T1000 (cell line): ENCODE data around the gene ERN1.
A peak's percentile ranks its signal among the peaks of the same experiment; 100 is the strongest.

Experiments
- DNase-seq: peaks from one replicate; lab custom pipeline; 2025; ENCODE audit warnings: mixed read lengths; lab: John Stamatoyannopoulos, UW

The ERN1 gene

DNA sequence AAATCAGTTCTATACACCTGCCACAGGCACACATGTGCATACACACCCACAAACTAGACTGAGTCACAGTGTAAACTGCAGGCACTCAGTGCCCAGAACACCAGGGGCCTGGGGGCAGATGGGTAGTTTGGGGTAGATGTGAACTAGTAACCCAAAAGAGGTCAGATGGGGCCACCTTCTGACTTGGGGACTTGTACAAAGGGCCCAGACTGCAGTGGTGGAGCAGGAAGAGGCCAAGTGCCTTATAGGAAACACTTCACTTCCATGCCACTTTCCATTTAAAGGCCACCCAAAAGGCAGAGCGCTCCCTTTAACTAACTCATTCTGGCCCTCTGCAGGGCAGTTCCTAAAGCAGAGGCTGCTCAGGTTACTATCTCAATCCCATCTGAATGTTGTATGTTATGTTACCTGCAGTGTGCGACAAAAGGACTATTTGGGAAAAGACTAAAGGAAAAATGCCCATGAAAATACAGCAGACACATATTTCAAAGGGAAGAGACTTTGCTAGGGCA is 27.8 kb upstream of the ERN1 start:
- no peak for DNase-seq

GRCh38 chr17:64156670-64157069 is 26.7 kb upstream of the ERN1 start:
- DNase-seq: no peak

- DNase-seq: no peak
Observed at GRCh38 chr17:64155751-64156544, 26.0 kb upstream of the ERN1 start.

GRCh38 chr17:64155129-64155528 is 25.2 kb upstream of the ERN1 start:
- no peak for DNase-seq

- no peak for DNase-seq
Observed at GRCh38 chr17:64154717-64155116, 24.8 kb upstream of the ERN1 start.

- no peak for DNase-seq
Observed at GRCh38 chr17:64154313-64154695, 24.4 kb upstream of the ERN1 start.

- DNase-seq: no peak
Observed at GRCh38 chr17:64153565-64154312, 23.8 kb upstream of the ERN1 start.

DNA sequence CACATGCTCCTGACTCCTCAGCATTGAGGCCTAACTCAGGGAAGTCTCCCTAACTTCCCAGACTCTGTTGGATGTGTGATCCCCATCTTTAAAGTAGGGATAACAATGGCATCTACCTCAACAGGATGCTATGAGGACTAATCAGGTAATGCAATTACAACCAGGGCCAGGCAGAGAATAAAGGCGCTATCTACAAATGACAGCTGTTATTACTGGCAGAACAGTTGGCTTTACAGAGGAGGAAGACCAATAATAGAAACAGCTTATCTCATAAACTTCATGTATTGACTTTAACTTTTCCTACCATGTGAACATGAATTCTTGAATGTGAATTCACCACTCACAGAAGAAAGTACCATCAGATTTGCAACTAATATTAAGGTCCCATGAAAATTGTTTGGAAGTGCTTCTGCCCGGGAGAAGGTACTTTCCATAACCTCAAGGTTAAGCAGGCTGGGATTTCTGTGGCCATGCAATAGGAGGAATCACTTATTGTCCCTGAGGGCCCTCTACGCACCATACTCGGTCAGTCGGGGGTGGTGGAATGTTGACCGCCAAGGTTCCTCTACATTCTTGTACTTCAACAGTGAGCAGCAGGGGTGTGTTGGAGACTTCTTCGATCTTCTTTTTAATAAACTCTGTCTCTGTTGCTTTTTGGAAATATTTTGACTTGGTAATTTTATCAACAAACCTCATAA is 22.6 kb upstream of the ERN1 start:
- no peak for DNase-seq

DNA sequence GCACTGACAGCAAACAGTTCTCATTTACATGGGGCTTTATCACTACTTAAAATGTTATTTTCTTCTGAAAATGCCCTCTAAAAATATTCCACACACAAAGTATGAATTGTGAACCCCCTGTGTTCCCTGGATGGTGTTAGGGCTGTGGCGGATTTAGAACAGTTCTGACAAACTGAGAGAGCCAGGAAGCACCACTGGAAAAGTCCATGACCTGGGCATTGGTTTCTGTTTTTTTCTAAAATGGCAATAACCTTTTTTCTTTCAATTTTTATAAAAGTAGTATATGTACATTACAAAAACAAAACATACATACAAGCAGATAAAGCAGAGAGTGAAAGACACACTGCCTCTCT is 21.0 kb upstream of the ERN1 start:
- no peak for DNase-seq

GRCh38 chr17:64150237-64151015 is 20.5 kb upstream of the ERN1 start:
- DNase-seq: no peak

DNA sequence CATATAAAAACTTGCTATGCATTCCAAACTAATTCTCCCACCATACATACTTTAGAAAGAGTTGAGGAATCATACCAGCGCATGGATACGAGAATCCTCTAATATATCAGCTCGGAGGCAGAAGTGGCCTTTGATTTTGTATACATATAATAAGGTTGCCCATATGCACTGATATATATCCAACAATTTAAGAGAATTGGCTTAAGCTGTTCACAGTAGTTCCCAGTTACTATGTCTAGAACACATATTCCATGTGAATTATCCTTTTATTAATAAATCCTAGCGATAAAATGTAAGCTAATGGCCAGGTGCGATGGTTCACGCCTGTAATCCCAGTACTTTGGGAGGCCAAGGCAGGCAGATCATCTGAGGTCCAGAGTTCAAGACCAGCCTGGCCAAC is 19.3 kb upstream of the ERN1 start:
- DNase-seq: no peak

- no peak for DNase-seq
Observed at GRCh38 chr17:64148699-64149098, 18.8 kb upstream of the ERN1 start.

GRCh38 chr17:64148017-64148631 is 18.2 kb upstream of the ERN1 start:
- no peak for DNase-seq

DNA sequence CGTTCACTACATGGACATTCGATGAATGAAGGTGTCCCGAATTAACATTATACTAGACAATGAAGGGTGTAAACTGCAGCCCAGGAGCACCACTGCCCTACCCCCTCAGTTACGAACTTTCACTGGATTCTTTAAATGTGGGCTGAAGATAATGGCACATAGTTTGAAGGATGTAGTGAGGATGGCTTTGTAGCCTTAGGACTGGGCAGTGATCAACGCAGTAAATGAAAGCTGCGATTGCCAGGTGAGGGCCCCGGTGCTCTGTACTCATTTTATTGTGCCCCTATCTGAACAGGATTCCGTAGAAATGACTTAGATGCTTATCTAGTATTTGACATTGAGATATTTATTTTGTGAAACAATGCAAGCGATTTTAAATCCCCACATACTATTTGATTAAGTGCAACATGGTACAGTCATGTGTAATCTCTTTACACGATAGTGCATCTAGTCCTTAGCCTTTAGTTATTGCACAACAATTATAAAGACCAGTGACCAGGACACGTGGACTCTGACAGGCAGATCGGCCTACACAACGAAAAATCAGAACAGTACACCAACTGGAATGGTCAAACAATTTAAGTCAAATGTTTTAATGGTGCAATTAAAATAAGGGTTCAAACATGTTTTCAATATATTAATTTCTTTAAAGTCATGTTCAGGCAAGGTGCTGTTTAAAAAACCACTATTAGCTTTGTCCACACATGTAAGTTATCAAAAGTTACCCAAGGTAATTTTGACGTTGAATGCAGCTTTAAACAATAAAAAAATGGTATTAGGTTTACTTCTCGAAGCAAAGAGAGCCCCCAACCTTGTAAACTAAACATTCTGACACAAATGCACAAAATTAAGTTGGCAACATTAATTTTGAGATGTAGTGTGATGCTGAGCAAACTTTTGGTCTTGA is 17.4 kb upstream of the ERN1 start:
- DNase-seq: no peak

- no peak for DNase-seq
Observed at GRCh38 chr17:64146418-64147109, 16.6 kb upstream of the ERN1 start.

DNA sequence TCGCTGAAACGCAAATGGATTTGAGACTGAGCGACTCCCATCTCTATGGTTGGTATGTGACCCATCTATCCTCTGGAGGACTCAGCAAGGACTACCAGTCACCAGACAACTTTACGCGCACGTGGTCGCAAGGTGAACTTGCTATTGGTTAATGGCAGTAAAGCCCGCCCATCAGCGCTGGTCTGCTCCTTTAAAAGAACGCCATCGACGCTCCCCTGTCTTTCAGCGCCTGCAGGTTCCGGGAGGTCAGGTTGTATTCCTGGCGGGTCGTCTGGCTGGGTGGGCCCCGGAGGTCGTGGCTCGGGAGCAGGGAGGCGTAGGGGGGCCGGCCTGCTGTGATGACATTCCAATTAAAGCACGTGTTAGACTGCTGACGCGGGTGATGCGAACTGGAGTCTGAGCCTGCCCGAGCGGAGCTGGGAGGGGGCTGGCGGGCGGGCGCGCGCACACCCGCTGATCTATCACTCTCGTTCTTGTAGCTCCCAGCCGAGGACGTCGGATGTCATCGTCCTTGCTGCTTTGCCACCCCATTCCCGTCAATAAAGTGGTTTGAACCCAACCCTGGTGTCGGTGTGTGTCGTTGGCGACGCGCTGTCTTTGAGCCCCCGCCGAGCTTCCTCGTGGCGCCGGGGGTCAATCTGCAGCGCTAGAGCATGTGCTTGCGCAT is 15.9 kb upstream of the ERN1 start:
- peak; percentile 99 for DNase-seq

DNA sequence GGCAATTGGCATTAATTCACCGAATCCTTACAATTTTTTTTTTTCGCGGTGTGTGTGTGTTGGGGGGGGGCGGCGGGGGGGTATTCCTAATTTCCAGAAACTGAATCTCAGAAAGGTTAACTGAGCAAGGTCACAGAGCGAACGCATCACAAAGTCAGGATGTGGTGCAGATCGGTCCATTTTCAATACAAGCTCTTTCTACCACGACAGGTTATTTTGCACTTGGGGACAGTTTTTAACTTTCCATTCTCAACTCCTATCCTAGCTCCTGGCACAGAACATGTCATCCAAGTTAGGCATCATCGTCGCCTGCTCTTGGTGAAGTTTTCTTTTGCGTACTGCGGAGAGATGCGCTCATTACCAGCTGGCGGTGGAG is 15.4 kb upstream of the ERN1 start:
- DNase-seq: no peak

GRCh38 chr17:64139542-64139941 is 9.6 kb upstream of the ERN1 start:
- no peak for DNase-seq

- DNase-seq: no peak
Observed at GRCh38 chr17:64138441-64138840, 8.5 kb upstream of the ERN1 start.
